Natural killer cell (primary cell): ENCODE results near the gene CUX1. TPM values are rescaled to one million over a fixed set of nuclear protein-coding genes. Genes with fewer than 3 reads are reported as not detected.

ENCODE experiments used
- ATAC-seq, 3 donors: fragments of 150-1000 bp in 2 of 3; fragments of 200-7000 bp in 1 of 3; cut with Tn5 transposase; 1 replicate in 1 of 3; 2 replicates in 2 of 3; pipeline ENCODE4 v1.10.0; 2021; ENCODE audit warnings: mild to moderate bottlenecking in 2 of 3, moderate library complexity in 2 of 3
- DNase-seq, 2 donors: peaks; one replicate each; pipeline versions ENCODE4 v3.0.0 to v3.0.0-alpha.2; 2013 to 2021; ENCODE audit warnings: mixed read lengths in 1 of 2
- H3K27ac ChIP-seq: one replicate; pipeline ENCODE4 v1.5.1; 2013; ENCODE audit warnings: mild to moderate bottlenecking, low read length
- H3K27me3 ChIP-seq: one replicate; pipeline ENCODE4 v1.6.1; 2013; ENCODE audit warnings: low read length; ENCODE audit not compliant: control insufficient read depth, insufficient read depth
- H3K36me3 ChIP-seq: one replicate; pipeline ENCODE4 v1.6.1; 2013; ENCODE audit warnings: low read length; ENCODE audit not compliant: control insufficient read depth, insufficient read depth
- H3K4me1 ChIP-seq: one replicate; pipeline ENCODE4 v1.6.1; 2013; ENCODE audit warnings: low read length; ENCODE audit not compliant: control insufficient read depth, insufficient read depth
- H3K4me3 ChIP-seq: one replicate; pipeline ENCODE4 v1.5.1; 2013; ENCODE audit warnings: low read length
- H3K9me3 ChIP-seq: one replicate; pipeline ENCODE4 v1.6.1; 2013; ENCODE audit warnings: low read length; ENCODE audit not compliant: control insufficient read depth, insufficient read depth
- H3K27ac Mint-ChIP-seq, 2 donors: one replicate each; pipeline ENCODE4 v1.8.0; 2022; ENCODE audit warnings: mild to moderate bottlenecking in 2 of 2, mixed read lengths in 2 of 2, moderate library complexity in 1 of 2
- H3K27me3 Mint-ChIP-seq, 2 donors: one replicate each; pipeline ENCODE4 v1.8.0; 2022; ENCODE audit warnings: low read depth in 2 of 2, mixed read lengths in 2 of 2
- H3K36me3 Mint-ChIP-seq: one replicate; pipeline ENCODE4 v1.8.0; 2022; ENCODE audit warnings: mixed read lengths
- H3K4me1 Mint-ChIP-seq, 2 donors: one replicate each; pipeline ENCODE4 v1.8.0; 2022; ENCODE audit warnings: mixed read lengths in 2 of 2
- H3K4me3 Mint-ChIP-seq: one replicate; pipeline ENCODE4 v1.8.0; 2022; ENCODE audit warnings: mild to moderate bottlenecking, moderate library complexity, mixed read lengths
- H3K9me3 Mint-ChIP-seq, 2 donors: one replicate each; pipeline ENCODE4 v1.8.0; 2022; ENCODE audit warnings: mixed read lengths in 2 of 2
- CTCF ChIP-seq: fragments of 200-600 bp; IDR thresholded peaks from one replicate; pipeline ENCODE4 v1.8.0; 2022; ENCODE audit warnings: antibody characterized with exemption
- WGBS: methylation state at CpG from one replicate; pipeline ENCODE4 v1.1.7; 2013; ENCODE audit warnings: missing lambda C conversion rate; ENCODE audit not compliant: insufficient coverage; 5-methylcytosine and 5-hydroxymethylcytosine counted together
- intact Hi-C: fragments of 100-400 bp; cut with micrococcal nuclease; formaldehyde crosslinking; loops from one replicate; pipeline ENCODE4 v1.14.2; 2022
- total RNA-seq, 4 donors: library from RNA; stranded (reverse); fragments of 120-200 nt in 1 of 4; gene quantifications; one replicate each; pipeline versions ENCODE4 v1.2.3 to v1.2.4, GENCODE V29; 2013 to 2022

The CUX1 gene
- total RNA-seq, 3 donors from 2014 or later (not counting 1 experiment from before 2014, with no cell fraction given) = 59.8 to 77.4 (median 73.6) TPM

DNA sequence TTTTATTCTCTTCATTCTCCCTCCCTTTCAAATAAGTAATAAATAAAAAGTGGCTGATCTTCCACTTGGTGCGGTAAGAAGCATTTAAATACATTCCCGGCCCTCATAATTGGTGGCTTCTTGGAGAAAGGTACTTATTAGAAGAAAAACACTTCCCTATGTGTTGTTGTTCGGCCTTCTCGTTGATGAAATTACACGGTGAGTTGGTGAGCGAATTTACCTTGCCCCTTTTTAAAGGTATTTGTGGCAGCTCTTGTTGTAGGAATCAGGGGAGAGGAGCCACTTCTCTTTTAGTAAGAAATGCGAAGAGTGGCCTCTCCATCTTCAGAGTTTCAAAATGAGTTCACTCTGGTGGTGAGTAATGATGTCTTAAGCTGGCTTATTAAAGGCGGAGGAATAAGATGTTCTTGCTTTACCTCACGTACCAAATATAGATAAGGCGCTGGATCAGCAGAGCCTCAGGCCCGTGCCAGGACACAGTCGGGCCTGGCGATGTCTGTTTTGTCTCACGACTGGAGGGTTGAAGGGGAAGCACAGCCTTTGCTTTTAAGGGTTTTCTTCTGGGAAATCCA, 135.9 kb downstream of the CUX1 start:
- no peaks in the 10 kb centered on the region for H3K27me3 ChIP-seq
- Mint-ChIP-seq H3K4me1 (peaks cover 36 to 38% of the 10 kb centered on the region in 2 donors), H3K27me3 (no peaks in the 10 kb centered on the region), H3K9me3 (no peaks in the 10 kb centered on the region), H3K4me3 (no peak overlapping the region), H3K27ac (no peak overlapping the region), H3K36me3 (no peaks in the 10 kb centered on the region)
- H3K9me3 ChIP-seq = no peaks in the 10 kb centered on the region
- H3K36me3 ChIP-seq = no peaks in the 10 kb centered on the region
- intact Hi-C loops = no loop called here
- H3K4me1 ChIP-seq = peaks cover 5% of the 10 kb centered on the region
- no peak for TF ChIP-seq CTCF
- 73% methylated on average over 14 of the region's 14 CpGs for WGBS
- no peak overlapping the region for H3K27ac ChIP-seq
- DNase-seq = no peak
- ATAC-seq = no peak
- H3K4me3 ChIP-seq = no peak overlapping the region

- intact Hi-C loops = no loop called here
- H3K4me3 ChIP-seq = no peak overlapping the region
- peaks cover 5% of the 10 kb centered on the region for H3K4me1 ChIP-seq
- no peaks in the 10 kb centered on the region for H3K36me3 ChIP-seq
- no peaks in the 10 kb centered on the region for H3K27me3 ChIP-seq
- no peaks in the 10 kb centered on the region for H3K9me3 ChIP-seq
- TF ChIP-seq CTCF = no peak
- ATAC-seq (no peak), DNase-seq (no peak)
- H3K36me3 Mint-ChIP-seq = no peaks in the 10 kb centered on the region
- H3K27ac ChIP-seq = no peak overlapping the region
- WGBS = 55% methylated on average over 5 of the region's 5 CpGs
- no peaks in the 10 kb centered on the region for H3K9me3 Mint-ChIP-seq
- no peak overlapping the region for H3K27ac Mint-ChIP-seq
- H3K27me3 Mint-ChIP-seq = no peaks in the 10 kb centered on the region
- H3K4me3 Mint-ChIP-seq = no peak overlapping the region
- peaks cover 36 to 43% of the 10 kb centered on the region in 2 donors for H3K4me1 Mint-ChIP-seq
Observed at GRCh38 chr7:101954499-101954898, 137.1 kb downstream of the CUX1 start.

DNA sequence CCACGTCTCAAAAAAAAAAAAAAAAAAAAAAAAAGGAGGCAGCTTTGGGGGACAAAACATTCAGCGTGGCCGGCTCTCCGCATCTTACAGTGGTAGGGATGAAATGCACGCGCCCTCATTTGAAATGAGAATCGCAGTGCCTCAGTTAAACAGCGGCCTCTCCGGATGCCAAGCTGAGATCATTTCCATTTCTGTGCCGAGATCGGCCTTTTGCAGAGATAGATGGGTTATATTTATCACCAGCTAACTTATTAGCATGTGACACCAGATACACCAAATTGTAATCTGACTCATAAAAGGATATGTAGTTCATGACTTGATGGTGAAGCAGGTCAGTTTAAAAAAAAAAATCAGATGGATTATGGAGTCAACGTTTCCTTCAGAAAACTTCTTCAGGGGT, 138.7 kb downstream of the CUX1 start:
- 97% methylated on average over 10 of the region's 12 CpGs for WGBS
- no peak for DNase-seq
- H3K27ac Mint-ChIP-seq = no peak overlapping the region

More for the DNA sequence above, 138.7 kb downstream of the CUX1 start:
- no peaks in the 10 kb centered on the region for H3K27me3 ChIP-seq
- intact Hi-C loops = no loop called here
- no peak overlapping the region for H3K27ac ChIP-seq
- peaks cover 5% of the 10 kb centered on the region for H3K4me1 ChIP-seq
- ATAC-seq = no peak
- no peak overlapping the region for H3K4me3 Mint-ChIP-seq
- no peaks in the 10 kb centered on the region for H3K9me3 ChIP-seq
- H3K27me3 Mint-ChIP-seq = no peaks in the 10 kb centered on the region
- H3K36me3 Mint-ChIP-seq = no peaks in the 10 kb centered on the region
- TF ChIP-seq CTCF = no peak
- H3K9me3 Mint-ChIP-seq = no peaks in the 10 kb centered on the region
- peaks cover 36 to 43% of the 10 kb centered on the region in 2 donors for H3K4me1 Mint-ChIP-seq
- no peak overlapping the region for H3K4me3 ChIP-seq
- no peaks in the 10 kb centered on the region for H3K36me3 ChIP-seq
